Measurements from ENCODE around the gene POLR2A.

- peak in 3 of 4 donors; percentile 12 to 35 (median 20) for TF ChIP-seq CTCF (IDR thresholded peaks at IDR 0.05)
- no peak for TF ChIP-seq POLR2A (IDR thresholded peaks at IDR 0.05)
Observed at GRCh38 chr17:7484919-7485377, 782 bp downstream of the POLR2A start.

All from right lobe of liver (tissue), 4 donors.